A673 (cell line): ENCODE results near the gene APOL2. TPM values are rescaled to one million over a fixed set of nuclear protein-coding genes. Genes with fewer than 3 reads are reported as not detected.
"Not testable (repeated sequence)": the region's sequence is repeated elsewhere in the genome, so short reads cannot be mapped to it uniquely, and the experiment has no call there.

Experiments used
- BruUV-seq: library from RNA; stranded (reverse); fragments of 400-500 nt; replicated peaks from 2 replicates; lab custom pipeline; 2021; lab: Mats Ljungman, UMichigan
- CTCF ChIA-PET: fragments of 300-600 bp; sonication (Branson Sonifier 250); formaldehyde crosslinking; loops from one replicate; lab custom pipeline; 2022; ENCODE audit warnings: antibody characterized with exemption; lab: Charles Lee
- POLR2A ChIA-PET: fragments of 300-600 bp; sonication (Branson Sonifier 250); formaldehyde crosslinking; loops from one replicate; lab custom pipeline; 2022; ENCODE audit warnings: antibody characterized with exemption; ENCODE audit not compliant: low non-redundant PET; lab: Charles Lee
- DNase-seq: peaks from one replicate; pipeline ENCODE4 v3.0.0-alpha.2; 2015; ENCODE audit warnings: low spot score
- H3K27ac ChIP-seq: fragments of 200-600 bp; sonication (generic); 2 replicates; pipeline ENCODE4 v1.5.1; 2016; ENCODE audit warnings: mixed run types, low read depth, mild to moderate bottlenecking, mixed read lengths, antibody characterized with exemption, low read length; ENCODE audit not compliant: poor library complexity, severe bottlenecking
- H3K27me3 ChIP-seq: fragments of 200-600 bp; sonication (generic); replicated peaks from 2 replicates; pipeline ENCODE4 v1.6.1; 2017; ENCODE audit warnings: mixed run types, low read depth, mild to moderate bottlenecking, mixed read lengths, antibody characterized with exemption, low read length; ENCODE audit not compliant: insufficient read depth, poor library complexity
- H3K36me3 ChIP-seq: fragments of 200-600 bp; sonication (generic); 2 replicates; pipeline ENCODE4 v1.6.1; 2016; ENCODE audit warnings: mixed run types, mild to moderate bottlenecking, mixed read lengths, antibody characterized with exemption, low read length; ENCODE audit not compliant: insufficient read depth, poor library complexity, severe bottlenecking
- H3K4me1 ChIP-seq: fragments of 200-600 bp; sonication (generic); 2 replicates; pipeline ENCODE4 v1.6.1; 2017; ENCODE audit warnings: mixed run types, mild to moderate bottlenecking, mixed read lengths, antibody characterized with exemption, low read length; ENCODE audit not compliant: insufficient read depth, poor library complexity, severe bottlenecking
- H3K4me3 ChIP-seq: fragments of 200-600 bp; sonication (generic); 2 replicates; pipeline ENCODE4 v1.5.1; 2016; ENCODE audit warnings: low read depth, mixed run types, mild to moderate bottlenecking, mixed read lengths, low read length; ENCODE audit not compliant: poor library complexity, severe bottlenecking
- H3K9me3 ChIP-seq: fragments of 200-600 bp; sonication (generic); 2 replicates; pipeline ENCODE4 v1.6.1; 2016; ENCODE audit warnings: mixed run types, low read depth, mild to moderate bottlenecking, mixed read lengths, antibody characterized with exemption, low read length; ENCODE audit not compliant: poor library complexity, severe bottlenecking
- CTCF ChIP-seq: fragments of 300-800, 200-600 bp; sonication (generic); conservative IDR thresholded peaks from 2 replicates; pipeline ENCODE4 v1.5.1; 2017; ENCODE audit warnings: low read depth, mild to moderate bottlenecking, antibody characterized with exemption, low read length, moderate library complexity, mixed read lengths
- EZH2 ChIP-seq: fragments of 200-600 bp; sonication (generic); IDR thresholded peaks from 2 replicates; pipeline ENCODE4 v1.6.1; 2017; ENCODE audit warnings: borderline replicate concordance, low read depth, mild to moderate bottlenecking, mixed read lengths, antibody characterized with exemption, low read length; ENCODE audit not compliant: poor library complexity, severe bottlenecking
- intact Hi-C: fragments of 100-400 bp; cut with micrococcal nuclease; formaldehyde crosslinking; loops from one replicate; pipeline ENCODE4 v1.10.0; 2022; ENCODE audit not compliant: unreplicated experiment
- total RNA-seq: library from RNA; stranded (reverse); gene quantifications from 2 replicates; pipeline ENCODE4 v1.2.3, GENCODE V29; 2021

Gene APOL2
- total RNA-seq, 1 experiment from 2014 or later = 45.1 TPM

GRCh38 chr22:36191106-36191836 is 48.1 kb downstream of the APOL2 start:
- no peaks in the 10 kb centered on the region for H3K9me3 ChIP-seq
- H3K36me3 ChIP-seq = no peaks in the 10 kb centered on the region
- POLR2A ChIA-PET = interaction anchor here (0.6 kb wide), 1 partner anchor 286 kb away, joined by 3 read pairs; no protein-coding TSS in a partner anchor
- CTCF ChIA-PET = no interaction called here
- intact Hi-C loops = no loop called here
- no peak overlapping the region for H3K4me3 ChIP-seq
- H3K27ac ChIP-seq = no peak overlapping the region
- H3K4me1 ChIP-seq = peaks cover 10% of the 10 kb centered on the region
- TF ChIP-seq EZH2 = no peak
- TF ChIP-seq CTCF = no peak
- H3K27me3 ChIP-seq = no peaks in the 10 kb centered on the region
- no TSS peak for BruUV-seq
- no peak for DNase-seq

DNA sequence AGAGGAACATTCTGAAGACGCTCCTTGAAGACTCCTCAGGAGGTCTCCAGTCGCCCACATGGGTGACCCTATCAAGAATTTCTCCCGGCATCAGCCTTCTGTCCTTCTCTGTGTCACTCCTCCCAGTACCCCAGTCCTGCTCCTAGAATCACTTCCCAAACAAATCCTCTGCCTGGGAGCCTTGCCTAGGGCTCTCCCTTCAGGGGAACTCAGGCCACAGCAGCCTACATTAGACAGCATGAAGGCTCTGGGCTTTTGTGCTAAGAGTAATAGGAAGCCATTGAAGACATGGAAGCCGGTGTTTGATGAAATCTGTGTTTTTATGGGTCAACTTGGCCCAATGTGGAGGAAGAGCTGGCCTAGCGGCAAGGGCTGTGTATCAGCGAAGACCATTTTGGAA is 51.5 kb downstream of the APOL2 start:
- H3K9me3 ChIP-seq, H3K27me3 ChIP-seq, H3K36me3 ChIP-seq, intact Hi-C loops, DNase-seq, BruUV-seq, CTCF ChIA-PET, H3K4me3 ChIP-seq, POLR2A ChIA-PET, H3K27ac ChIP-seq: not testable (repeated sequence)
- peaks cover 16% of the 10 kb centered on the region for H3K4me1 ChIP-seq

DNA sequence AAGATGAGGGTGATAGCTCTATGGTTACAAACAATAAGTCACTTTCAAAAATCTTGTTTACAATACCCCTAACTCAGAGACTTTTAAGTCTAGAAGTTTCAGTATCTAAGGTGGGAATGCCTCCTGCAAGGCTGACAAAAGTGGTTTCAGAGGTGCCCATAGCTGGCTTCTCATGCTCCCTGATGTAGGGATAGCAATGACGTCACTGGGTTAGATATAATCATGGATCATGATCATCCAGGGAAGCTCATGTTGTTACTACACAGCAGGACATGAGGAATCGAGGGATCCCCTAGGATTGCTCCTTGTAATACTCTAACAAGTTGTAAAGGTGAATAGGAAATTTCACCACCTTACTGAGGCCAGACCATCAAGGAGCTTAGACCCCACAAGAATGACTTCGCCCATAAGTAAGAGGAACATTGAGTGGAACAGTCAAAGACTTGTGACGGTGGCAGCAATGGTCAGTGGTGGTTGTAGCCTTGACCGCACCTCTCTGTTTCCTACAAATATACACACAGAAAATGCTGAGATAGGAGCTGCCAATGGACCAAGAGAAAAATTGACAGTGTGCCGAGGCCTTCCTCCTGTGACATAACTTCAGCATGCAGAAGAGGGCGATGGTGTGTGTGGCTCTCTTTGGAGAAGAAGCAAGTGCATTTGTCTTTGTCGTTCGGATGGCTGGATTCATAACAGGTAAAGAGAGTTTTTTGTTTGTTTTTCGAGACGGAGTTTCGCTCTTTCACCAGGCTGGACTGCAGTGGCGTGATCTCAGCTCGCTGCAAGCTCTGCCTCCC is 53.3 kb downstream of the APOL2 start:
- CTCF ChIA-PET = interaction anchor here (0.6 kb wide), 2 partner anchors 207 to 562 kb away, joined by 3 to 5 read pairs; no protein-coding TSS in a partner anchor
- H3K27ac ChIP-seq = no peak overlapping the region
- no TSS peak for BruUV-seq
- intact Hi-C loops = no loop called here
- no peaks in the 10 kb centered on the region for H3K9me3 ChIP-seq
- no peak for DNase-seq
- TF ChIP-seq CTCF (peak; percentile 21; the same call in 1 of the 2 replicates), EZH2 (no peak)
- no peaks in the 10 kb centered on the region for H3K27me3 ChIP-seq
- peaks cover 16% of the 10 kb centered on the region for H3K4me1 ChIP-seq
- no peaks in the 10 kb centered on the region for H3K36me3 ChIP-seq
- POLR2A ChIA-PET = no interaction called here
- no peak overlapping the region for H3K4me3 ChIP-seq
